Stimulated activated CD4-positive, alpha-beta T cell treated with anti-CD3 and anti-CD28 coated beads, Interleukin-1b, Interleukin-23, amount 100 ng/mL, for 48 hours (primary cell): ENCODE measurements around the gene COX6B1.
"Not testable (repeated sequence)": the region's sequence is repeated elsewhere in the genome, so short reads cannot be mapped to it uniquely, and the experiment has no call there.

Experiments used
- DNase-seq: peaks from one replicate; pipeline ENCODE4 v3.0.0-alpha.2; 2020

COX6B1 gene

DNA sequence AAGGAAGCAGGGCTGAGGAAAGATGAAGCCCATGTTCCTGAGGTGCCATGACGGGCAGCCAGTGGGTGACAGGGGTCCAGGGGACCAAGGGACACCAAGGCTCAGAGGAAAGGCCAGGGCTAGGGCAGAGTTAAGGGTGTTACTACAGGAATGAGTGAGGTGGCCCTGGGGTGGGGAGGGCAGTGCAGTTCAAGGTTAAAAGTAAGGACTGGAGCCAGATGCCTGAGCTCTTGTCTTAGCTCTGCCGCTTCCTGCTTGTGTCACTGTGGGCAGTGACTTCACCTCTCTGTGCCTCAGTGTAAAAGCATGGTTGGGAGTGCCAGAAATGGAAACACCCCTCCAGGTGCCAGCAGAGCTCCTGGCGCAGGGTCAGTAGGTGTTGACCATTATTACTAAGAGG lies 11.5 kb upstream of the COX6B1 start:
- no peak for DNase-seq

DNA sequence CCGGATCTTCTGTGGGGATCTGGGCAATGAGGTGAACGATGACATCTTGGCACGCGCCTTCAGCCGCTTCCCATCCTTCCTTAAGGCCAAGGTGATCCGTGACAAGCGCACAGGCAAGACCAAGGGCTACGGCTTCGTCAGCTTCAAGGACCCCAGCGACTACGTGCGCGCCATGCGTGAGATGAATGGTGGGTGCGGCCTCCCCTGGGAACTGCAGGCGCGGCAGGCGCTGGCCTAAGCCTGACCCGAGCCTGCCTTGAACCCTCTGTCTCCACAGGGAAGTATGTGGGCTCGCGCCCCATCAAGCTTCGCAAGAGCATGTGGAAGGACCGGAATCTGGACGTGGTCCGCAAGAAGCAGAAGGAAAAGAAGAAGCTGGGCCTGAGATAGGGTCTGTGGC lies 11.0 kb upstream of the COX6B1 start:
- no peak for DNase-seq

DNA sequence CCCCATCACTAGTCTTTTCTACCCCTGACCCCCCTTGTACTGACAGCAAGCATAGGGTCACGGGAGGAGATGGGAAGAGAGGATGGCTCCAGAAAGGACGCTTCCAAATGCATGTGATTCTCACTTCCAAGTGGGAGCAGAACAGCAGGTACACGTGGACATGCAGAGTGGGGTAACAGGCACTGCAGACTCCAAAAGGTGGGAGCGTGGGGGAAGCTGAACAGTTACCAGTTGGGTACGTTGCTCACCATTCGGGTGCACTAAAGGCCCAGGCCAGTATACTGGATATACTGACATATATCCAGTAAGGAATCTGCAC lies 8.8 kb upstream of the COX6B1 start:
- no peak for DNase-seq

DNA sequence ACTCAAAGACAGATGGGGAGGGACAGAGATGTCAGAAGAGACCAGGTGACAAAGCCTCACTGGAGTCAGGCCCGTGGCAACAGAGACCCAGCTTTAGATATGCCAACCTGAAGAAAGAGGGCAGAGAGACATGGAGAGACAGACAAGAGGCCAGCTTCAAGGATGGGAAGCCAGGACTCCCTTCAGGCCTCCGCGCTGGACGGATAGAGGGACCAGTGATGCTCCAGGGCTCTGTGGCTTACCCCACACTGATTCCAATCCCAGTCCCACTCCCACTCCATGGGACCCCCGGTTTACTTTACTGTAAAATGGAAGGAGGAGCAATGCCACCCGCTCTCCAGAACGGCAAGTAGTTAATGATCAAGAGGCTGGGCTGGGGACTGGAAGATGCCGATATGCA lies 8.3 kb upstream of the COX6B1 start:
- no peak for DNase-seq

DNA sequence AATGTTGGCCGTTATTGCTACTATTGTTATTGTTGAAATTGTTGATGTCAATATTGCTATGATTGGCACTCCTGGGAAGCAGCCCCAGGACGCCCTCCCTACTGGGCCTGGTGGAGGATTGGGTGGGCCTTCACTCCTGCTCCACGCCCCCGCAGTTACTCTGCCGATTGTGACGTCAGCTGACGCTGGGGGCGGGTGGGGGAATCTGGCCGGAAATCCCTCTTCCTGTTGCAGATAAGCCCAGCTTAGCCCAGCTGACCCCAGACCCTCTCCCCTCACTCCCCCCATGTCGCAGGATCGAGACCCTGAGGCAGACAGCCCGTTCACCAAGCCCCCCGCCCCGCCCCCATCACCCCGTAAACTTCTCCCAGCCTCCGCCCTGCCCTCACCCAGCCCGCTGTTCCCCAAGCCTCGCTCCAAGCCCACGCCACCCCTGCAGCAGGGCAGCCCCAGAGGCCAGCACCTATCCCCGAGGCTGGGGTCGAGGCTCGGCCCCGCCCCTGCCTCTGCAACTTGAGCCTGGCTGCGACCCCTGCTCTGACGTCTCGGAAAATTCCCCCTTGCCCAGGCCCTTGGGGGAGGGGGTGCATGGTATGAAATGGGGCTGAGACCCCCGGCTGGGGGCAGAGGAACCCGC lies 6.5 kb upstream of the COX6B1 start, which contains the start of gene ETV2:
TSS of gene ETV2 (plus strand) at position 231 of the 637 bp plus-strand sequence. CDS start 716 bp downstream, outside the sequence.
- DNase-seq = peak; percentile 28

DNA sequence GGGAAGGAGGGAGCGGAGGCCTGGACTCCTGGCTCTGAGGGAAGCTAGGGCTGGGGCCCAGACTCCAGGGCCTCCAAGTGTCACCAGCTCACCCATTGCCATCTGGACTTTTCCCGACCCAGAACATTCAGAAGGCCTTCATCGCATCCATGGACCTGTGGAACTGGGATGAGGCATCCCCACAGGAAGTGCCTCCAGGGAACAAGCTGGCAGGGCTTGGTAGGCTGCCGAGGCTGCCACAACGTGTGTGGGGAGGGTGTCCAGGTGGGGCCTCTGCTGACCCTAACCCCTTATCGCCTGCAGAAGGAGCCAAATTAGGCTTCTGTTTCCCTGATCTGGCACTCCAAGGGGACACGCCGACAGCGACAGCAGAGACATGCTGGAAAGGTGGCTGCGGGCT lies 5.8 kb upstream of the COX6B1 start:
- no peak for DNase-seq

DNA sequence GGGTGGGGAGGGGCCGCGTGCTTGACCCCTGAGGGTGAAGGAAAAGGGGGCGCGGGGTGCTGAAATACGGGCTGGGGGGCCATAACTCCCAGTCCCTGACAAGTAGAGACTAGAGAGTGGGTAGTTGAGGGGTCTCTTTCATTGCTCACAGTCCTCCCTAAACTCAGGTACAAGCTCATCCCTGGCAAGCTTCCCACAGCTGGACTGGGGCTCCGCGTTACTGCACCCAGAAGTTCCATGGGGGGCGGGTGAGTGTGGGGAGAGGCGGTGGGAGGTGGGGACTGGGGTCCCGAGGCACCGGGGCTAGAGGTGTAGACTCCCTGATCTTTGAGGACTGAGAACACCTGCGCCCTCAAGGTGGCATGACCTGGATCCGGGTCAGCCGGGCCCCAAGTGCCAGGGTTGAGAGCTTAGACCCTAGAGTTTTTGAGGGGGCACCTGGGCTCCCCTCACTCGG lies 5.3 kb upstream of the COX6B1 start:
- no peak for DNase-seq

DNA sequence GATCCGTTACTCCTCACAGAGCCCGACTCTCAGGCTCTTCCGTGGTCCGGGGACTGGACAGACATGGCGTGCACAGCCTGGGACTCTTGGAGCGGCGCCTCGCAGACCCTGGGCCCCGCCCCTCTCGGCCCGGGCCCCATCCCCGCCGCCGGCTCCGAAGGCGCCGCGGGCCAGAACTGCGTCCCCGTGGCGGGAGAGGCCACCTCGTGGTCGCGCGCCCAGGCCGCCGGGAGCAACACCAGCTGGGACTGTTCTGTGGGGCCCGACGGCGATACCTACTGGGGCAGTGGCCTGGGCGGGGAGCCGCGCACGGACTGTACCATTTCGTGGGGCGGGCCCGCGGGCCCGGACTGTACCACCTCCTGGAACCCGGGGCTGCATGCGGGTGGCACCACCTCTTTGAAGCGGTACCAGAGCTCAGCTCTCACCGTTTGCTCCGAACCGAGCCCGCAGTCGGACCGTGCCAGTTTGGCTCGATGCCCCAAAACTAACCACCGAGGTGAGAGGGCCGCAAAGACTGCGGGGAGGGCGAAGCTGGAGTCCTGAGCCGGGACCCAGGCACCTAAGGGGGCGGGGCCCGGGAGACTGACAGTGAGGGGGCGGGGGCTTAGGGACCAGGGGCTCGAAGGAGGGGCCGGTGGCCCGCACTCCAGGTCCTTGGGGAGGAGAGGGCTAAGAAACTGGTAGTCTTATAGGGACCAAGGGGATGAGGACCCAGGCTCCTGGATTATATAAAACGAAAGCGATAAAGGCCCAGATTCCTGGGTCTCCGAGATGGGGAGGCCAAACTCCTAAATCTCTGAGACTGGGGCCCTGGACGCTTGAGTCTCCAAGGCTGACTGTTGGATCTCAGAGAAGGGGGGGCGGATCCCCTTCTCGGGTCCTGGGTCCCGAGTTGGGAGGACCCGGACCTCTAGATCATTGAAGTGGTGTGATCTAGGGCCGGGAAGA lies 4.6 kb upstream of the COX6B1 start:
- peak; percentile 78 for DNase-seq

DNA sequence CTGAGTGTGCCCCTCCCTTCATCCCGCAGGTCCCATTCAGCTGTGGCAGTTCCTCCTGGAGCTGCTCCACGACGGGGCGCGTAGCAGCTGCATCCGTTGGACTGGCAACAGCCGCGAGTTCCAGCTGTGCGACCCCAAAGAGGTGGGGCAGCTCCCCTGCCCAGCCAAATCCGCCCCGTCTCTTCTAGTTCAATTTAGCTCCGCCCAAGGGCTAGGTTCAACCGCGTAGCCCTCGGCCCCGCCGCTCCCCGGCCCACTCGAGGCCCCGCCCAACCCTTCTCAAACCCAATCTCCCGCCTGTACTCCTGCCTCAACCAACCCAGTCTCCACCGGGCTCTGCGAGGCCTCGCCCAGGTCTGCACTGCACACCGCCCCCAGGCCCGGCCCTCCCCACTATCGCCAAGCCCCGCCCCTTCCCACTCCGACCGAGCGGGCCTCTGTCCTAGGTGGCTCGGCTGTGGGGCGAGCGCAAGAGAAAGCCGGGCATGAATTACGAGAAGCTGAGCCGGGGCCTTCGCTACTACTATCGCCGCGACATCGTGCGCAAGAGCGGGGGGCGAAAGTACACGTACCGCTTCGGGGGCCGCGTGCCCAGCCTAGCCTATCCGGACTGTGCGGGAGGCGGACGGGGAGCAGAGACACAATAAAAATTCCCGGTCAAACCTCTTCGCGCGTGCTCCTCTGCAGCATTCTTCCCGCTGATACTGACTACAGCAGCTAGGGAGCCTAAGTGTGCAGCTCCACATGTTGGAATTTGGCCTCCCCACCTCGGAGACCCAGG lies 3.7 kb upstream of the COX6B1 start:
- DNase-seq = peak; percentile 98

DNA sequence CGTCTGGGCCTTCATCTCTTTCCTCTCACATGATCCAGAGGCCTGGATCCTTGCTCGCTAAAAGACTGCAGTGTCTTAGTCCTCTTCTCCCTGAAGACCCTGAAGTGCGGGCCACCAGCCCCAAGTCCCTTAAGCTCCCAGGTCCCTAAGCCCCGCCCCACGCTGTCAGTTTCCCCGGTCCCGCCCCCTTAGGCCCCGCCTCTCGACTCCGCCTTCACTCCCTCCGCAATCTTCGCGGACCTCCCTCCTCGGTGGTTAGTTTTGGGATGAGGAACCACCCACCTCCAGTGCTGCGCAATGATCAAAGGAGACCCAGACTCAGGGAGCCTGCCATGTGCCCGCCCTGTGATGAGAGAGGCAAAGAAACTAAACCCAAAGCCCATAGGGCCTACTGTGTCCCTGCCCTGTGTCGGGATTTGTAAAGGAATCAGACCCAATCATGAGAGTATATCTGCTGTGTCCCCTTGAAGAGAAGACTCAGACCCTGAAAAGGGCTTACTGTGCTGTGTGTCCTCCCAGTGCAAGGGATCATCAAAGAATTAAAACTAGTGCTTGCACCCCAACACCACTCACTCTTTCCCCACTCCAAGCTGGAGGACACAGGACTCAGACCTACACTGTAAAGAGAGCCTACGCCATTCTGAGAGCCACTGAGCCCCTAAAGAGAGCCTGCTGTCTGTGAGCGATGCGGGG lies 3.0 kb upstream of the COX6B1 start:
- peak; percentile 85 for DNase-seq

DNA sequence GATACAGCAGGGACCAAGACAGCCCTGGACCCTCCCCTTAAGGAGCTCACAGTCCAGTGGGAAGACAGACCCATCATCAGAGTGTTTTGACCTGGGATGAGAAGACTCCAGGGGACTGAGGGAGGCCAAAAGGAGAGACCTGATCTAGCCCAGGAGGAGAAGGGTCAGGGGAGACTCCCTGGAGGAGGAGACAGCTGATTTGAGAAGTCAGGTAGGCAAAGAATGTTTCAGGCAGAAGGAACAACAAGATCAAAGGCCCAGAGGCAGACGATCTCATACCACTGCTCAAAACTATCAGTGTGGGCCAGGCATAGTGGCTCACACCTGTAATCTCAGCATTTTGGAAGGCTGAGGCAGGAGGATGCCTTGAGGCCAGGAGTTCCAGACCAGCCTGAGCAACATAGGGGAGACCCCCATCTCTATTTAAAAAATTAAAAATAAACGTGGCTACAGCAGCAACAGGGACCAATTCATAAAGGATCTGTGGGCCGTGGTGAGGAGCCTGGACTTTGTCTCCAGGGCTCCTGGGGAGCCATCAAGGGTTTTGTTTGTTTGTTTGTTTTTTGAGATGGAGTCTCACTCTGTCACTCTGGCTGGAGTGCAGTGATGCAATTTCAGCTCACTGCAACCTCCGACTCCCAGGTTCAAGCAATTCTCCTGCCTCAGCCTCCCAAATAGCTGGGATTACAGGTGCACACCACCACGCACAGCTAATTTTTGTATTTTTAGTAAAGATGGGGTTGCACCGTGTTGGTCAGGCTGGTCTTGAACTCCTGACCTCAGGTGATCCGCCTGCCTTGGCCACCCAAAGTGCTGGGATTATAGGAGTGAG lies 2.2 kb upstream of the COX6B1 start:
- no peak for DNase-seq

DNA sequence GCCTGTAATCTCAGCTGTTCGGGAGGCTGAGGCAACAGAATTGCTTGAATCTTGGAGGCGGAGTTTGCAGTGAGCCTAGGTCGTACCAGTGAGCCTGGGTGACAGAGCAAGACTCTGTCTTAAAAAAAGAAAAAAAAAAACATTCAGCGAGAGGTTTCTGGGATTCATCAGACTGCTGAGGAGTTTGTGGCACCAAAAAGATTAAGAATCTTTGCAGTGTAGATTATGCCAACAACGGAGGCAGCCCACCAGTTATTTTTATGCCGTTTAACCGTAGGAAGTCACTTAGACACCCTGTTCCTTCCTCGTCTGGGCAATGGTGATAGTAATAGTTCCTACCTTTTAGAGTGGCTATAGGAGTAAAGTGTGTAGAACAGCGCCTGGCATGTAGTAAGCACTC lies 2.5 kb downstream of the COX6B1 start:
- no peak for DNase-seq

DNA sequence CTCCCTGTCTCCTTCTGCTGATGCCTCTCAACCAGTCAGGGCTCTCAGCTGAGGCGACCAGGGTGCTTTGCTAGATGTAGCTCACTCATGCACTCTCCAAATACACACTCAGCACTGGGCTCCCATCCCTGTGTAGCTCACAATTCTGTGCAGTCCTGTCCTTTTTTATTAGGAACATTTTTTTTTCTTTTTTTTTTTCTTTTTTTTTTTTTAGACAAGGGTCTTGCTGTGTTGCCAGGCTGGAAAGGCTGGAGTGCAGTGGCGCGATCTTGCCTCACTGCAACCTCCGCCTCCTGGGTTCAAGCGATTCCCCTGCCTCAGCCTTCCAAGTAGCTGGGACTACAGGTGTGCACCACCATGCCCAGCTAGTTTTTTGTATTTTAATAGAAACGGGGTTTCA lies 6.7 kb downstream of the COX6B1 start:
- not testable (repeated sequence) for DNase-seq

DNA sequence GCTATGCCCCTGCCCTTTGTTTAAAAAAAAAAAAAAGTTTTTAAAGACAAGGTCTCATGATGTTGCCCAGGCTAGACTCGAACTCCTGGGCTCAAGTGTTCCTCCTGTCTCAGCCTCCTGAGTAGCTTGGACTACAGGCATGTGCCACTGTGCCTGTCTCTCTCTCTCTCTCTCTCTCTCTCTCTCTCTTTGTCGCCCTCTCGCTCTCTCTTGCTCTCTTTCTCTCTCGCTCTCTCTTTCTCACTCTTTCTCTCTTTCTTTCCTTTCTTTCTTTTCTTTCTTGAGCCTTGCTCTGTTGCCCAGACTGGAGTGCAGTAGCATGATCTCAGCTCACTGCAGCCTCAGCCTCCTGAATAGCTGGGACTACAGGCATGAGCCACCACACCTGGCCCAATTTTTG lies 7.5 kb downstream of the COX6B1 start:
- DNase-seq = no peak

DNA sequence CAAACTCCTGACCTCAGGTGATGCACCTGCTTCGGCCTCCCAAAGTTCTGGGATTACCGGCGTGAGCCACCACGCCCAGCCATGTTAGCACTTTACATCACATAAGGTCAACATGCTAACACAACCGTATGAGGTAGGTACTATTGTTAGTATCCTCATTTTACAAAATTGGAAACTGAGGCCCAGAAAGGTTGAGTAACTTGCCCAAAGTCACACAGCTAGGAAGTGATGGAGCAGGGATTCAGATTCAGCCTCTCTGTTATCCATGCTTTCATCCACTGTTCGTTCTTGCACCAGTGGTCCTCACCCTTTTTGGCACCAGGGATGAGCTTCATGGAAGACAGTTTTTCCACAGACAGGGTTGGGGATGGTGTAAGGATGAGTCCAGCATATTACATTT lies 8.6 kb downstream of the COX6B1 start:
- no peak for DNase-seq

DNA sequence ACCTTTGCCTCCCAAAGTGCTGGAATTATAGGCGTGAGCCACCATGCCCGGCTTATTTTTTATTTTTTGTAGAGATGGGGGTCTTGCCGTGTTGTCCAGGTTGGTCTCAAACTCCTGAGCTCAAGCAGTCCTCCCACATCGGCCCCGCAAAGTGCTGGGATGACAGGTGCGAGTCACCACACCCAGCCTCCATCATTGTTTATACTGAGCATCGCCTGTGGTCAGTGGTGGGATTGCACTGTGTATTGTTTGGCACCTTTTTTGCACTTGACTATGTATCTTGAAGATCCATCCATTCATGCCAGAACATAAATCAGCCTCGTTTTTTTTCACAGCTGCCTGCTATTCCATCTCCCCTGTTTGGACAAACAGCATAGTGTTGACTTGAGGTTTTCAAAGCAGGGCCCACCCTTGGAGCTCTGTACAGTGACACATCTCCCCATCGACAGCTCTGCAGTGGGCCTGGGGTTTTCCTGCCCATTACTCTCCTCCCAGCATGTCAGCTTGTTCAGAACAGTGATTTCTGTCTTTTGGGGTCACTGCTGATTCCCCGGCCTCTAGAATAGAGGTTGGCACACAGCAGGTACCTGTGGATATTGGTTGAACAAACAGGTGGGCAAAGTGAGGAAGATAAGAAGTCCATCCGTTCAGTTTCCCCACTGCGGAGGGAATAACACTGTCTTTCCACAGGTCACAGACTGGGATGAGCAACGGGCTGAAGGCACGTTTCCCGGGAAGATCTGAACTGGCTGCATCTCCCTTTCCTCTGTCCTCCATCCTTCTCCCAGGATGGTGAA lies 10.0 kb downstream of the COX6B1 start:
- no peak for DNase-seq

DNA sequence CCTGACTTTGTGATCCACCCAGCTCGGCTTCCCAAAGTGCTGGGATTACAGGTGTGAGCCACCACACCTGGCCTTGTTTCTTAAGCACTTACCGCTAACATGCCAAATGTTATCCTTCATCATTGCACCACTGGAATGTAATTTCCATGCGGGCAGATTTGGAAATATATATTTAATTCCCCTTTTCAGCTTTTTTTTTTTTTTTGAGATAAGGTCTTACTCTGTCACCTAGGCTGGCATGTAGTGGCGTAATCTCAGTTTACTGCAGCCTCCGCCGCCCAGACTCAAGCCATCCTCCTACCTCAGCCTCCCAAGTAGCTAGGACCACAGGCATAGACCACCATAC lies 13.8 kb downstream of the COX6B1 start:
- no peak for DNase-seq

DNA sequence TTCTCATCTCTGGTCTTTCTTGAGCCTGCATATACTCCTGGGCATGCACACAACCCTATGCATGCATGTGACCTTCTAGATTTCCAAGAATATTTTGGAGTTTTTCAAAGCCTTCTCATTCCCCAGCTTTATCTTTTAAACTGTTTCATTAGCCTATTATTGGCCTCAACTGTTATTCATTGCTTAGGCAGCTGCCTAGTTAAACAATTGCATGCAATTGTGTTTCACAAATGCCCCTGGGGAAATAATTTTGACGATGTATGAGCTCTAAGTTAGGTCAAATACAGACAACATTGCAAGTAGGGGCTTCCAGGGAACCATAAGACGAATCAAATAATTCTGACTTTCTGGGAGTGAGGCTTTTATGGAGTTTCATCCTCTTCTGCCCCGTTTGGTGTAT lies 15.9 kb downstream of the COX6B1 start:
- DNase-seq = no peak

DNA sequence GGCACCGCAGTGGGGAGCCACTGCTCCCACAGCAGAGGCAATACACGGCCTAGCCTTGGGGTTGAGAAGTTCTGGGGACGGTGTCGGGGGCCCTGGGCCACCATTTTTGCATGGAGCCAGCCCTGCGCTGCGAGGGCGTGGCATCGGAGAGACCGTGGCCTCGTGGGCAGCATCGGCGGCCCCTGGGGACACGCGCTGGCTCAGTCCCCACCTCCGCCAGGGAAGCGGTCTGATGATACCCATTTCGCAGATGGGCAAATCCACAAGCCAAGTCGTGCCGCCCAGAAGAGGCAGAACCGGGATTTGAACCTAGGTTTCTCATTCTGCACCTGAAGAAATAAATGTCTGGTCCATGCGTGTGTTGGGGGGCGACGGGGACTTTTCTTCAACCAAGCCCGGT lies 17.0 kb downstream of the COX6B1 start:
- DNase-seq = no peak

DNA sequence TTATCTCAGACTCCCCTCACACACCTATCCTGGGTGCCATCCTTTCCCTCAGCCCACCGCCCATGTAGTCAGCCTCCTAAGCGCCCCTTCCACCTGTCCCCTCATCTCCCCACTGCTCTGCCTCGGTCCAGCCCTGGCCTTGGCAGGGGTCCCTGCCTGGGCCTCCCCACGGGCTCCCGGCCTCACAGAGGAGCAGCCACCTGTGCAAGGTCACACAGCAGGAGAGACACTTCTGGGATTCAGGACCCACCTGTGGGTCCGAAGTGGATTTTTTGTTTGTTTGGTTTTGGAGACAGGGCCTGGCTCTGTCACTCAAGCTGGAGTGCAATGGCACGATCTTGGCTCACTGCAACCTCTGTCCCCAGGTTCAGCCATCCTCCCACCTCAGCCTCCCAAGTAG lies 17.5 kb downstream of the COX6B1 start:
- DNase-seq = no peak

DNA sequence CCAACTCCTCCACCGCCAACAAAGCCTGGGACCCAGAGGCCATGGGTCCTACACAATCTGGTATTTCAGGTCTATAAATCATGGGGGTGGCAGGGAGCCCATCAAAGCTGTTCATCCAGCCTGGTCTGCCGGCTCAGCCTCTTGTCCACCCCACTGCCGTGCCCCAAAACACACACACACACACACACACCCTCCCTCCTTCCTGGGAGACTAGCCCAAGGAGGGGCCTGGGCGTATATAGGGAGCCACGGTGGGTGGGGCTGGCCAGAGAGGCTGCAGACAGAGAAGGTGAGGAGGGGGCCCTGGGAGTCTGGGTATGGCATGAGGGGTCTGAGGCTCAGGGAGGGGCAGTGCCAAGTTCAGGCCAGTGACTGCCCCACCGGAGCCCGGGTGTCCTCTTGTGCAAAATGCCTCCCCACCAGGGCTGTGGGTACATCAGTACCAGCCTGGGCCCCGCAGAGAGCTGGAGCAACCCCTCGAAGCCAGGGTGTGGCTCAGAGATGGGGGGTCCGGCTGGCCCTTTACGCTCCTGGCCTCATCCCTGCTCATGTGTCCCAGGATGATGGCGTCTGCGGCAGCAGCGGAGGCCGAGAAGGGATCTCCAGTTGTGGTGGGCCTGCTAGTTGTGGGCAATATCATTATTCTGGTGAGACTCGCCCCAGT lies 18.3 kb downstream of the COX6B1 start, which contains the start of gene UPK1A:
TSS of gene UPK1A (plus strand) at position 267 of the 663 bp plus-strand sequence. CDS start at position 563, 296 bp downstream.
- DNase-seq = no peak
